GM18873 (cell line): ENCODE data around the gene MTA1.

Experiments used
- ATAC-seq: cut with Tn5 transposase; IDR thresholded peaks from one replicate; pipeline ENCODE4 v1.9.1; 2021; ENCODE audit warnings: mild to moderate bottlenecking, moderate library complexity, moderate number of reproducible peaks; ENCODE audit not compliant: unreplicated experiment, low FRiP score

MTA1 gene

DNA sequence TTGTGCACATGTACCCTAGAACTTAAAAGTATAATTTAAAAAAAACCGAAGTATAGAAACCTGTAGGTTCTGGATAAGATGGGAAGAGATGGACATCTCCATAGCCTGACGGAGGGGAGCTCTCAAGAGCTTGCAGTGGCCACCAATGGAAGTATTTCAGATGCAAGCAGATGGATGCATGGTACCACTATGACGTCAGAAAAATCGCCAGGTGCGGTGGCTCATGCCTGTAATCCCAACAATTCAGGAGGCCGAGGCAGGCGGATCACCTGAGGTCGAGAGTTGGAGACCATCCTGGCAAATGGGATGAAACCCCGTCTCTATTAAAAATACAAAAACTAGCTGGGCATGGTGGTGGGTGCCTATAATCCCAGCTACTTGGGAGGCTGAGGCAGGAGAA lies 17.9 kb upstream of the MTA1 start:
- no peak for ATAC-seq

DNA sequence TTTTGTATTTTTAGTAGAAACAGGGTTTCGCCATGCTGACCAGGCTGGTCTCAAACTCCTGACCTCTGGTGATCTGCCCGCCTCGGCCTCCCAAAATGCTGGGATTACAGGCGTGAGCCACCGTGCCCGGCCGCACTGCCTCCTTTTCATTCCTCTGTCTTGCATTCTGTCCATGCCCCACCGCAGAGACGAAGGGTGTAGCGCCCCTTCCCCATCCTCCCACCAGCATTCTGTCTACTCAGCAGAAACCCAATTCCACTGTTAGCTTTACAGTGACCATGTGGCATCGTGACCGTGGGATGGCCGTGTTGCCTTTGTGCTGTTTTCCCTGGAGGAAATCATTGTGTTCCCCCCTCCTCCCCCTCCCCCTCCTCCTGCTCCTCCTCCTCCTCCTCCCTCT lies 11.0 kb upstream of the MTA1 start:
- no peak for ATAC-seq

DNA sequence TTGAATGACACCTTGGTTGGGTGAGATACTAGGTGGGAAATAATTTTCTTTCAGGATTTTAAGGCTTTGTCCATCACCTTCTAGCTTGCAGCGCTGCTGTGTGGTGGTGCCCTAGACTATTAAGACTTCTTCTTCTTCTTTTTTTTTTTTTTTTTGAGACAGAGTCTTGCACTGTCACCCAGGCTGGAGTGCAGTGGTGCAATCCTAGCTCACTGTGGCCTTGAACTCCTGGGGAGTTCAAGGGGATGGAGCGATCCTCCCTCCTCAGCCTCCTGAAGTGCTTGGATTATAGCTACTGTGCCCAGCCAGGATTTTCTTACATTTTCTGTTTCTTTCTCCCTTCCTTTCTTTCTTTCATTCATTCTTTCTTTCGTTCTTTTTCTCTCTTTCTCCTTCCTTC lies 10.3 kb upstream of the MTA1 start:
- no peak for ATAC-seq

DNA sequence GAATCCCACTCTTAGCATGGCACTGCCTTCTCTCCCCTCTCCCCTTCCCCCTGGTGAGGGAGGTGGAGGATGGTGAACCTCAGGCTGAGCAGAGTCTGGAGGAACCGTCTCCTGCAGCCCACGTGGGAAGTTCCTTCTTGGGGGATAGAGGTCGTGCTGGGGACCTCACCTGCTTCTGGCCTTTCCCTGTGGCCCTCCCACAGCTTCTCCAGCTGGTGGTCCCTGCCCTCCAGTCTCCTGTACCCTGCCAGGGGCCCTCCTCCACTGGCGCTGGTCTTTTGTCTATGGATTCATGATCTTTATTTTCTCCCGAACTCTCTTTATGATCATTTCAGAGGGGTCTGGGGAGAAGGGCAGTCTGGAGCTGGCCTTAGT lies 9.0 kb upstream of the MTA1 start:
- no peak for ATAC-seq

DNA sequence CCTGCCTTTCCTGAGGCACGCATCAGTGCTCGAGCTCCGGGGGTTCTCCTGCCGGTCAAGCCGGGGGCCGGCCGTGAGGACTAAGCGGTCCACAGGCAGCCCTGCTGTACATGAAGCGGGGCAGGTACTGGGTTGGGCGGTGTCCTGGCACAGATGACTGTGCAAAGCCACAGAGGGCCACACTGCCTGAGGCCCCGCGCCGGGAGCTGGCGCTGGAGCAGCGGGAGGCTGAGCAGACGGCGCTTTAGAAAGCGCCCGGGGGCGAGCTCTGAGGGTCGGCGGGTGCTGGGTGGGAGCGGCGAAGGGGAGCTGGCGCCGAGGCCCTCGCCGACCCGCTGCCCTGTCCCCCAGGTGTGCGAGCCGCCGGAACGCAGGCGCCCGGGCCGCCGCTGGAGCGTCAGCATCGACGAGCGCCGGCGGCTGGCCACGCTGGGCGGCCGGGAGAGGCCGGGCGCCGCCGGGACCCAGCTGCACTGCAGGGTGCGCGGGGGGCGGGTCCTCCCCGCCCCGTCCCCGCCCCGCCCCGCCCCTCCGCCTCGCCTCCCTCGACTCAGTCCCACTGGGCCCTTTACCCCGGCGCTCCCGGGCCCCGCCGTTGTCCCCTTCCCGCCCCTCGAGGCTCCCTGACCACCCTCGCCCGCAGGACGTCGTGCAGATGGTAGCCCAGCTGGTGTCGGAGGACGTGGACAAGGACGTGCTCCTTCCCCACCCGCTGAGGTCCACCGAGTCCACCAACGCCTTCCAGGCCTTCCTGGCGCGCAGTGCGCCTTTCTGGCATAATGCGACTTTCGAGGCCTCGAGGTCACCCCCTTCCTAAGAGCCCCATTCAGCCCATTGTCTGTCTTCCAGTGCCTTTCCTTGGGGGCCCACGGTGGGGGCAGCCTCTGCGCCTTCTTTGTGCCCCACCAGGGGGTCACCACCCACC lies 8.3 kb upstream of the MTA1 start:
- no peak for ATAC-seq

DNA sequence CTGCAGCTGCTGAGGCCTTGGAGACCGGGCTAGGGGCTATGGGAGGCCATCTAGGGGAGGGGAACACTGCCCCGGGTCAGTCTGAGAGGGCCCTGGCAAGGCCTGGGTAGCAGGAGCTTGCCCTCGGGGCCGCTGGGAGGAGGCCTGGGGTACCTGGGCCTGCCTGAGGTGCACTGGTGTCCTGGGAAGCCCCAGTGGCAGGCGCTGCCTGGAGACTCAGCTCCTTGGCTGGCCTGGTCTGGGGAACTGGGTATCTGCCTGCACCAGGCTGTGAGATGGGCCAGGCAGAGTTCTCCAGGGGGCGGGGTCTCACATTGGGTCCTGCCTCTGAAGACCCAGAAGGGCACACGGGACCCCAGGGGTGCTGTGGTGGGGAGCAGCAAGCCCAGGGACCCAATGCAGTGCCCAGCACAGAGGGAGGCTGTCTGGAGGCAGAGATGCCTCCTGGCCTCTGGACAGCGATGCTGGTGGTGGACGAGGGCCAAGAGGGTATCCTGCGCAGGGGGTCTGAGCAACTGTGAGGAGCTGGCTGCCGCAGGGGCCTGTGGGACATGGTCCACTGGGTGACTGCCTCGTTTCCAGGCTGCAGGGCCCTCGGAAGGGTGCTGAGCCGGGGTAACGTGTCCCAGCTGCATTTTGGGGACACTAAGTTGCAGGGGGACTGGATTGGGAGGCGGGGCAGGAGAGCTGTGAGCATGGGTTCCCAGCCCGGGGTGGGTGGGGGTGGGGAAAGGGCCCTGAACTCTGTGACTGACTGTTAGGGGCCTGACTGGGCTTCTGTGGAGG lies 7.4 kb upstream of the MTA1 start:
- ATAC-seq, result no peak

DNA sequence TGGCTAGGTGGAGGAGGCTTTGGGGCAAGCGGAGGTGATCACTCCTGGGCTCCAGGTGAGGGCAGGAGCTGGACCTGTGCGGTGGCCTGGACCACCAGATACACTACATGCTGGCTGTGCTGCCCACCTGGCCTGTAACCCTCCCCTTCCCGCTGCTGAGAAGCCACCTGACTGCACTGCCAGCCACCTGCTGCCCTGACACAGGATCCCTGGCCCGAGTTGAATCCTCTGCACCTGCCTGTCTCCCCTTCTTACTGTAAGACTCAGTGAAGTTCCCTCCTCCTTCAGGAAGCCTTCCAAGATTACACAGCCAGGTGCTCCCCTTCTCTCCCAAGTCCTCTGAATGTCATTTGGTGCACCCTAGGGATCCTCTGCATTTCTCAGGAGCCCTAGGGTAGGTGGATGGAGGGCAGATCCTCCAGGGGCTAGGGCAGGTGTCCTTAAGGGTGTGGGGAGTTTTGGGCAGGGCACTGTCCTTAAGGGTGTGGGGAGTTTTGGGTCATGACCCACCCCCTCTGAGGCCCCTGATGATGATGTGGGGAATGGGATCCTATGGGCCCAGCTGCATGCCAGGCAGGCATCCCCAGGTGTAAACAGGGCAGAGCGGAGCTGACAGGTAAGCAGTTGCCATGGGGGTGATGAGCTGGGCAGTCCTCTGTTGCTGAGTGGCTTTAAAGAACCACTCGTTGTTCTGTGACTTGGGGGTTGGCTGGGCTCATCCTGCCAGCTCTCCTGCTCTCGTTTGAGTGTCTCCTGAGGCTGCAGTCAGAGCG lies 6.7 kb upstream of the MTA1 start:
- ATAC-seq, result no peak

DNA sequence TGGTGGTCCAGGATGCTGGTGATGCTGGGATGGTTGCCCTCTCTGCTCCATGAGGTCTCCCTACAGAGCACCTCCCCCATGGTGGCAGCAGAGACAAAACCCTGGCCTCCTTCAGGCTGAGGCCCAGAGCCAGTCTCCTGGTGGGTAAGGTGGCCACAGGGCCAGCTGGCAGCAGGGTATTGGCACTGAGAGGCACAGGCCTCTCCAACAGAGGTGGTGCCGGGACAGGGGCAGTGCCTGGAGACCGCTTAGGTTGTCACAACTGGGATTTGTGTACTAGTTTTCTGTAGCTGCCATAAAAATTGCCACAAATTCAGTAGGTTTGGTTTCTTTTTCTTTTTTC lies 6.1 kb upstream of the MTA1 start:
- ATAC-seq, result no peak

DNA sequence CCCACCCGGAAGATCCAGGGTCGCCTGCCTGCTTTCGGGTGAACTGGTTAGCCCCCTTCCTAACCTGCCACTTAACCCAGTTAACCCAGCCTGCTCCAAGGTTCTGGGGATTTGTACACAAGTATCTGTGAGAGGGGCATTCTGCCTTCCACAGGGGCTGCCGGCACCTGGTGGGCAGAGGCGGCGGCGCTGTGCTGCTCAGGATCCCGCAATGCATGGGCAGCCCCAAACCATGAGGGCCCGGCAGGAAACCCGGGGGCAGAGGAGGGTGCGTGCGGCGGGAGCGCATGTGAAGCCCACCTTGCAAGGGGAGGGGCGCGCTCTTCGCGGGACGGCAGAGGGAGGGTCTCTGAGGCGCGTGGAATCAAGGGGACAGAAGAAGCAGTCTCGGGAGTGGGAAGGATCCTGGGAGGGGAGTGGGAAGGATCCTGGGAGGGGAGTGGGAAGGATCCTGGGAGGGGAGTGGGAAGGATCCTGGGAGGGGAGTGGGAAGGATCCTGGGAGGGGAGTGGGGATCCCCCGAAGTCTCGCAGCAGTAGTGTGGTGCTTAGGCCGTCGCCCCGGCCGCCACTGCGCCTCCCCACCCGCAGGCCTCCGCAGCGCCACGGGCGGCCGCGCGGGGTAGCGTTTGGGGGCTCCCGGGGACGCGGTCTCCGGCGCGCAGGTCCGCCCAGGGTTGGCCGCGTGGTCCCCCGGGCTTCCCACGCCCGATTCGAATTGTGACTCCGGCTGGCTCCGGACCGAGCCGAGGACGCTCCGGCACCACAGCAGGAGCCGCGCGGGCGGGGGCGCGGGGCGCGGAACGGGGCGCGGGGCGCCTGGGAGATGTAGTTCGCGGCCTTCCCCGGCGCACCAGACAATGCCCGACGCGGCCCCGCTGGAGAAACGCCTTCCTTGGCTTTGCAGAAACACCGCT lies 4.9 kb upstream of the MTA1 start:
- no peak for ATAC-seq

DNA sequence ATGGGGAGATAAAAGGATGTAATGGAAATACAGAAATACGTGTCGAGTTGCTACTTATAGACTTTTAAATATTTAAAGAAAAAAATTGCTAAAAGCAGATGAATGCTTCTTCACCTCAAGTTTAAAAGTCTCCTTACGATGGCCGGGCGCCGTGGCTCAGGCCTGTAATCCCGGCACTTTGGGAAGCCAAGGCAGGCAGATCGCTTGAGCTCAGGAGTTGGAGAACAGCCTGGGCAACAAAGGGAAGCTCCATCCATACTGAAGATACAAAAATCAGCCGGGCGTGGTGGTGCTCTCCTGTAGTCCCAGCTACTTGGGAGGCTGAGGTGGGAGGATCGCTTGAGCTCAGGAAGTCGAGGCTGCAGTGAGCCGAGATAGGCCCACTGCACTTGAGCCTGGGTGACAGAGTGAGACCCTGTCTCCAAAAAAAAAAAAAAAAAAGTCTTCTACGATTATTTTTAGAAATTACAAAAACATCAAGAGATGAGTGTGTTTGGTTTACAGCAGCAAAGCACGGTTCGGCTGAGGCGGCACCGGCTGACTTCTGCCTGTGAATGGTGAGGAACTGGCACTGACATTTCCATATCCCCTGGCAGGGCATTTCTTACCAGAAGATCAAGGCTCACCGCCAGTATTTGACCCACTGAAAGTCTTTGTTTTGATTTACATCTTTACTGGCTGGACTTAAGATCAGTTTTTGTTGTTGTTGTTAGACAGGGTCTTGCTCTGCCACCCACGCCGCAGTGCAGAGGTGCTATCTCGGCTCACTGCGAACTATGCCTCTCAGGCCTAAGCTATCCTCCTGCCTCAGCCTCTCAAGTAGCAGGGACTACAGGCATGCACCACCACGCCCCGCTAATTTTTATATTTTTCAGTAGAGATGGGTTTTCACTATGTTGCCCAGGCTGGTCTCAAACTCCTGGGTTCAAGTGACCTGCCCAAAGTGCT lies 3.9 kb upstream of the MTA1 start:
- ATAC-seq, result no peak

DNA sequence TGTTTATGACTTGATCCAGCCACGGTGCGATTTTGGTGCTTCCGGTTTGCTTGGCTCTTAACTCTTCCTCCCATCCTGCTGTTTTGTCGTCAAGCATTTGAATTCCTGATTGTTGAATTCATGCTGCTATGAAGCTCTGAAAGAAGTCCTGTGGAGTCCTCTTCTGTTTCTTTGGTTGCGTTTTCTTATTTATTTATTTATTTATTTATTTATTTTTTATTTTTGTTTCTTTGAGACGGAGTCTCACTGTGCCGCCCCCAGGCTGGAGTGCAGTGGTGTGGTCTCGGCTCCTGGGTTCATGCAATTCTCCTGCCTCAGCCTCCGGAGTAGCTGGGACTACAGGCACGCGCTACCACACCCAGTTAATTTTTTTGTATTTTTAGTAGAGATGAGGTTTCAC lies 3.0 kb upstream of the MTA1 start:
- ATAC-seq, result no peak

DNA sequence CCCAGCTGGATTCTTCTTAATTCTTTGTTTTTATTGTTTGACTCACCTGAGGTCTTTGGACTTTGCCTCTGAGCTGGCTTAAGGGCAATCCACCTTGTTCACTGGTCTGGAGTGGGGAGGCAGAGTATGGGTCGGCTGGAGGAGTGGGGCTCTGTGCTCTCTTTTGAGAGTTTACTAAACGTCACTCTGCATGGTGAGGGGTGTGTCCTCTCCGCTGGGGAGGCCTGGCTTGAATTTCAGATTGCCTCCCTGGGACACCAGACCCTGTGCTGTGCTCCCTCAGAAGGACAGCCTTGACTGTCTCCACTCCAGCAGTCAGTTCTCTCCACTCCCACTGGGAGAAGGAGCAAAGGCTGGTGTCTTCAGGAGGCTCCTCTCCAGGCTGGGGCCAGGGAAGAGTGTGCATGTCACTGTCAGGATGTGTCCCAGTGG lies 1.9 kb upstream of the MTA1 start:
- no peak for ATAC-seq

DNA sequence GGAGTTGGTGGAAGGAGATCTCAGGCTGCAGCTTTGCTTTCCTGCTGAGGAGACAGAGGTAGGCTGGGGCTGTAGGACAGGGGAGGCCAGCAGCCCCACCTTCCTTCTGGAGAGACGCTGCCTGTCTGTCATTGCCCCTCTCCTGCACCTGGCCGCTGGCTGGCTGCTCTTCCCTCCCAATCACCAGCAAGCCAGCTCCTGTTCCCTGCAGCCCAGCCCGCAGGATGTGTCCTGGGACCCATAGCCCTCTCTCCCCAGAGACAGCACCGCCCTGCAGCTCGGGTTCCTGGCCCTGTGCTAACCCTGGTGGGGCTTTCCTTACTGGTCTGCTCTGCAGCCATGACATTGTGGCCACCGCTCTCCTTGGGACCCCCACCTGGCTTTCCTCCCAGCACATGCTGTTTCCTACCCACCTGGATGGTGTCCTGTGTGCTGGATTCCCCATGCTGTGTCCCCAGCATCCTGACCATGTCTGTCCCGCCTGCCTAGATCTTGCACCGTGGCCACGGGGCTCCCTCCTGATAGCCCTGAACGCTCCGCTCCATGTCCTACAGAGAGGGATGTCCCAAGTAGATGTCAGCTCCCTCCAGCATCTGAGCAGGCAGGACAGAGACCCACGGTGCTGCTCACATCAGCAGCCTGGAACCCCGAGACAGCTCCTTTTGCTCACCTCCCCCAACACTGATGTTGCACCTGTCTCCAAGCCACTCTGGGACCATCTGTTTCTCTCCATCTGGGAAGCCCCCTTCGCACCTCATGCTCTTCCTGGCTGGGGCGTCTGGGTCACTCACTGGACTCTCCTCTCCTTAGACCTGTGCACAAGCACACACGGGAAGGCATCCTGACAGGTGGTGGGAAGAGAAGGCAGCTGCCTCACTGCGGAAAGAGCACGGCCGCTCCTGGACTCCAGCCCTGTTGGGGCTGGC lies 1.1 kb upstream of the MTA1 start:
- ATAC-seq, result no peak

DNA sequence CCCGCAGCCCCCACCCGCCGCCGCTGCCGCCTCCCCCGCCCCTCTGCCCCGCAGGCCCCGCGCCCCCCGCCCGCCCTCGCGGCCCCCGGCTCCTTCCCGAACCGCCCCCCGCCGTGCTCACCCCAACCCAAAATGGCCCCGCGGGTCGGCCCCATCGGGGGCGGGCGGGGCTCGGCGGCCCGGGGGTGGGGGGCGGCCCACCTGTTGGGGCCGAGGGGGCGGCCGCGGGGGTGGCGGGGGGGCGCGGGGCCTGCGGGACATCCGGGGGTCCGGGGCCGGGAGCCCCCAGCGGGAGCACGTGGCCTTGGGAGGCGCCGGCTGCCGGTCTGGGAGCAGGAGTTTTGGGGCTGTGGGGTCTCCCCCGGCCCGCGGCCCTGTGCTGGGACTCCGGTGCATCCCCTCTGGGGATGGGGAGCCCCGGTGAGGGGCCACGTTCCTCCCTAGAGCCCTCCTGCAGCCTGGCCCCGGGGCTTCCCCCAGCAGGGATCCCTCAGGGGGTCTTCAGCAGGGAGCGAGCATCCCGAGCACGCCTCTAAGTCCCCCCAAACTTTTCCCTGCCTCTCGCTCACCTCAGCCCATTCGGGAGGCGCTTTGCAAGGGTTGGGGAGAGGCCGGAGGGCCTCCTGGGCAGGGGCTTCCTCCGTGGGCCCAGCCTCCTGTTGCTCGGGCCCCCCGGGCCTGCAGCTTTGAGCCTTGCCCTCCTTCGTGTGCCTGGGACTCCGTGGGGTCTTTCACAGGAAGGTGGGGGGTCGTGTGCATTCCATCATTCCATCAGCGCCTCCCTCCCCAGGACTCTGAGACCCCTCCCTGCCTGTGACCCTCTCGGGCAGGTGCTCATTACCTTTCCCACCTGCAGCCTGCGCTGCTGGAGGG lies 710 bp downstream of the MTA1 start:
- ATAC-seq, result no peak

DNA sequence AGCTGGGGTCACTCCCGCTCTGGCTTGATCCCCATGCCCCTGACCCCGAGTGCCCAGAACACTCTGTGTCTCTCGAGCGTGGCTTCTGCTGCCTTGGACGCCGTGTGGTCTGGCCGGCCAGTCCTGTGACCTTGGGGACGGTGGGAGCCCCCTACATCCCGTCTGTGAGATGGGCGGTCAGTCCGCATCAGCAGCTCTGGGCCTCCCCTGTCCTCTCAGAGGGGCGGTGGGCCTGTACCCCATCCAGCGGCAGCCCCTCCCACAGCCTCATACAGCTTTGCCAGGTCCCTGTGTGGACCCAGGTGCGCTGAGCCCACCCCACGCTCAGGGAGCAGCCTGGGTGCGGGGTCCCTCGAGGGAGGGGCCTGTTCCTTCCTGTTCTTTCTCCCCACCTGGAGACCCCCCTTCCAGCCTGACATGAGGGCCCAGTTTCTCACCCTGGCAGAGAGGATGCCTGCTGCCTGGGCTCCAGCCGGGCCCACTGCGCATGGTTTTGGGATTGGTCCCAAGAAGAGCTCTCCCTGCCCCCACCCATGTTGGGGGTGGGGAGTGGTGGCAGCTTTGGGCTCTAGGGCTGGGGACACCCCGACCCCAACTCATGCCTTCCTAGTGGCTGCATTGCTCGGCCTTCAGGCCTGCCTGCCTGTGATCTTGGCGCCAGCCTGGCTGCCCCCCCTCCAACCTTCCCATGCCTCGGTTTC lies 1.5 kb downstream of the MTA1 start:
- ATAC-seq, result no peak
